NCI-H2227 treated with DMSO at 0.1 percent for 48 hours (cell line): Measurements from ENCODE around the gene GPR137.

Source experiments
- DNase-seq: peaks from one replicate; lab custom pipeline; 2025; lab: John Stamatoyannopoulos, UW

Gene GPR137

DNA sequence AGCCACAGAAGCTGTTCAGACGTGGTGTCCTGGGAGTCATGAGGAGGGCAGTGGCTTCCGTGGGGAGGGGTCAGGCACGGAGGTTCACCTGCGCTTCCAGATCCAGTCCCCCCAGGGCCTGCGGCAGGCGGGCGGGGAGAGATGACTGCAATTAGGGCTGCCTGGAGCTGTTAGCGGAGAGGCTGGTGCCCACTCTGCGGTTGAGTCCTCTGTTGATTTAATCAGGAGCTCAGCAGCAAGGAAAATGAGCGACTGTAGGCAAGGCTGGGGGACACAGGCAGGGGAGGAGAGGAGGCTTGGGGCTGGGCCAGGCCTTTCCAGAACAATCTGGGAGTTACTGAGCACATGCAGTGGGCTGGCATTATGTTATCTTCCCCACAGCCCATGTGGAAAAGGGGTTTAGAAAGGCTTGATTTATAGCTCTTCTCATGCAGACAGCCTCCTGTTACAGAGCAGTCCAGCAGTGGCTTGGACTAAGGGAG lies 21.2 kb upstream of the GPR137 start:
- DNase-seq = peak; percentile 28

GRCh38 chr11:64265176-64266160 lies 20.2 kb upstream of the GPR137 start:
- DNase-seq = no peak

- no peak for DNase-seq
These were observed 19.3 kb upstream of the GPR137 start for GRCh38 chr11:64266339-64266738.

DNA sequence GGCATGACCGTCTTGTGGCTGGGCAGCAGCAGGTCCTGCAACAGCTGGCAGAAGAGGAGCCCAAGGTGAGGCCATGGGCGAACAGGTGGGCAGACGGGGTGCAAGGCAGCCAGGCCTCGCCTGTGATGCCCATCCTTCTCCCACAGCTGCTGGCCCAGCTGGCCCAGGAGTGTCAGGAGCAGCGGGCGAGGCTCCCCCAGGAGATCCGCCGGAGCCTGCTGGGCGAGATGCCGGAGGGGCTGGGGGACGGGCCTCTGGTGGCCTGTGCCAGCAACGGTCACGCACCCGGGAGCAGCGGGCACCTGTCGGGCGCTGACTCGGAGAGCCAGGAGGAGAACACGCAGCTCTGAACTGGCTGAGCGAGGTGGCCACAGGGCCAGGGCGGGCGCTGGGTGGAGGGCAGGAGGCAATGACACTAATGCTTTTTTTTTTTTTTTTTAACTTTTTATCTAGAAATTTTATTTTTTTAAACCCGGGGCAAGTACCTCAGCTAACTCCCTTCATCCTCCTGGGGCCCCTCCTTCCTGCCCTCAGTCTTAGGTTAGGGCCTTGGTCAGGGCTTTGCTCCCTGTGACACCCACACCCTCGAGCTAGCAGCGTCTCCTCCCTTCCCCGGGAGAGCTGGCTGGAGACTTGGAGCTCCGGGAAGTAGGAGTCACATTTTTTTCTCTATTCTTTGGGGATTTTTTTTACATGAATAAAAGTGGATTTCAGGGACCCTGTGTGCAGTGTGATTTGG lies 18.3 kb upstream of the GPR137 start:
- DNase-seq = no peak

DNA sequence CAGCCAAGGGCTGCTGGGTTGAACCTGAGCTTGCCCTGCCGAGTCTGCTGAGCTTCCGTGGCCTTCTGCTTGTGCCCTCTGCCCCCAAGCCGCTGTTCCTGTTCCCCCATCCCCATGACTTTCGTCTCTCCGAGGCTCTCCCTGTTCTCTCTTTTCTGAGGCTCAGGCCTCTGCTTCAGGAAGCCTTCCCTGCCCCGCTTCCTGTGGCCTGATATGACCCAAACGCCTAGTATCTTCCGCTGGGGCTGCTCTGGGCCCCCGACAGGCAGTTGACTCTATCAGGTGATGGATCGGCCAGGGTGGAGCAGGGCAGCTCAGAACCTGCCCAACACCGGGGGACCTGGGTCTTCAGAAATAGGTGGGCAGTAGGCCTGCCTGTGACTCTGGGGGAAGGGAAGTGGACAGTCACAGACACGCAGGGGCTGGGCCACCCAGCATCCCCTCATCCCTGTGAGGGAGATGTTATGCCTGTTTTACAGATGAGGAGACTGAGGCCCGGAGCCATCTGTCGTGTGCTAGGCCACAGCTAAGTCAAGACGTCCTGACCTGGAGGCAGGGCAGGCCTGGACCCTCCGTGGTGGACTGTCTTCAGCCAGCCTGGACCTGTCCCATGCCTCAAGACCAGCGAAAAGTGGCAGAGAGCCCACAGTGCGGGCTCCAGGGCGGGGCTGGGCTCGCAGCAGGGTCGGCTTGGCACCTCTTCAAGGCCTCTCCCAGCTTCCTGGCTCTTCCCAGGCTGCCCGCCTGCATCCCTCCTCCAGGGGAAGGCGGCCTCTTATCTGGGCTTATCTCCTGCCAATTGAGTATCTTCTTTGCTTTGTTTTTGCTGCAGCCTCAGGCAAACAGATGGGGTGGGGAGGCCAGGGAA lies 17.4 kb upstream of the GPR137 start:
- DNase-seq = no peak

DNA sequence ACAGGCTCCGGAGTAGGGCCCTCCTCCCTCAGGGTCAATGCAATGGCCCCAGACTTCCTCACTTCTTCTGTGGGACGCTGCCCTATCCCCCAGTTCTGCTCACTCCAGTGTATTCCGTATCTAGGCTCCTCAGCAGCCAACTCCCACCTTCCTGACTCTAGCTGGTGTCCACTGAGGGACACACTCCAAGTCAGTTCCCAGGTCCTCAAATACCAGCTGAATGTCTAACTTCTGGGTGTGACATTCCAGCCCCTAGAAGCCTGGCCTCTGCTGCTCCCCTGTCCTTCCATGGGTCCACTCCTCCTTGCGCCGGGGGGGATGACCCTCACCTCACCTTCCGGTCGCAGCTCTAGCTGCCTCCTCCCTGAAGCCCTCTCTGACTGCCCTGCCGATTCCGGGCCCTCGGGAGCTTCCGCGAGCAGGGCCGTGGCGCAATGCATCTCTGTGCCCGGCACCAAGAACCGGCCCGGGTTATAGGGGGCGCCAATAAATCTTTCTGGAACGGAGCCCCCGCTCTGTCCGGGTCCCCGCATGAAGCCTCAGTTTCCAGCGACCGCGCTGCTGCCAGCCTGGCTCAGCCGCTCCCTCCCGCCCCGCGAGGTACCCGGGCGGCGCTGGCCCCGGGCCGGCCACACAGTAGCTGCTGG lies 16.6 kb upstream of the GPR137 start:
- no peak for DNase-seq

DNA sequence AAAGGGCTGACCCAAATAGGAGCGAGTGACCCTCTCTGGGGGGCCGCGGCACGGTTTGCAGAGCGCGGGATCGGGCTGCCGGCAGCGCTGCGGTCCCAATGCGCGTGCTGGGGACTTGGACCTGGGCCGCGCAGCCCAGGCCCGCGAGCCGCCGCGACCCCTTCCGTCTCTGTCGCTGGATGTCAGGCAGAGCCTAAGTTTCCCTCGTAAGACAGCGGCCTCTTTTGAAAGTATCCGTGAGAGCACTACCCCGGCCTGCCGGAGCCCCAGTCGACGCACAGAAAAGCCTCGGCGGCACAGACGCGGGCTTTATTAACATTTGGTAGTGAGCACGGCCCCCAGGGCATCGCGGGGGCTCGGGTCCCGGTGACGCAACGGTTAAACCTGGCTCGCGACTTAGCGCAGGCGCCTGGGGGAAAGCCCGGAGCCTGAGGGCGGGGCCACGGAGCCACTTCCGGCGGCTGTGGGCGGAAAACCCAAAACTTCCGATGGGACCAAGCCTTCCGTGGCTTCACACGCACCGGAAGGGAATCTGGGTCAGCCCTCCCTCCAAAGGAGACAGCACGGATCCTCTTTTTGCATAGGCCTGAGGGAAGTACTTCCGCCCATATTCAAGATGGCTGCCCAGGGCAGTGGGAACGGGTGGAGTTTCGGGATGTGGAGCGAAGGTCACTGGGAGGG lies 16.0 kb upstream of the GPR137 start:
- peak; percentile 98 for DNase-seq

DNA sequence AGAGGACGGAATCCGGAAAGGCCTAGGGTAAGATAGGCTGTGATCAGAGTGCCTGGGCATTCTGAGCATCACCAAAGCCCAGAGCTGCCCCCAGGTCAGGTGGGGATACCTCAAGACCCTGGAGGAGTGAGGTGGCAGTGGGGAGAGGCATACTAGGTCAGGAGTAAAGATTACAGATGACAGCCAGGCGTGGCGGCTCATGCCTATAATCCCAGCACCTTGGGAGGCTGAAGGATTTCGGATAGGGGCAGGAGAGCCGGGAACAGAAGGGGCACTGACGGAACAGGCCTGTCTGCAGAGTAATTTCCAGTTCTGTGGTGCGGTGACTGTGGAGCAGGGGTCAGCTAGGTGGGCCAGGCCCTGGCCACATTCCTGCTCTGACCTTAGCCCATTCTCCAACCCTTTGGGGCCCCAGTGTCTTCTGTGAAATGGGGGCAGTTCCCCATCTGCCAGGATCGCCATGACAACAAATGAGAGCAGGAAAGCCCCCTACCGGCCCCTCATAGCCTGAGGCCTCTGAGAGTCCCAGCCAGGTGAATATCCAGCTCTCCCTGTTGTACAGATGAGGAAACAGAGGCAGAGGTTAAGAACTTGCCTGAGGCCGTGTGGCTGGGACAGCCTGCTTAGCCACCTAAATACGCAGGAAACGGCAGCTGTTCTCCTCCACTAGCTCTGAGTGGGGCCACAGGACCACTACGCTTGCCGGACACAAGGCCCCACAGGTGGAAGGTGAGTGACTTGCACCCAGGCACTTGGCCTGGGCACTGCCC lies 10.4 kb upstream of the GPR137 start:
- DNase-seq = no peak

DNA sequence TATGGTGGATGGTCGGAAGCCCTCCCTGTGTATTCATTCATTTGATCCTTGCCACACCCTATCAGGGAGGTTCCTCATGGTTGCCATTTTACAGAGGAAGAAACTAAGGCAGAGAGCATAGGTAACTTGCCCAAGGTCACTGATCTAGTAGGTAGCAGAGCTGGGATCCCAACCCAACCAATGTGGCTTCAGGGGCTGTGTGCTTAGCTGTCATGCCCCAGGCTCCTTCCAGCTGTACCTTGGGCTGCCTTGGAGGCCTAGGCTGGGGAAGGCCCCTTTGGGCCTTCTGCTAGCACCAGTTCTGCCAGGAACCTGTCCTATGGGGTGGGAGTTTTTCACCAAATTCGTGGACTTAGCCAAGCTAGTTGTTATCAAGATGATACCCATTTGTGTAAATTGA lies 9.8 kb upstream of the GPR137 start:
- DNase-seq = no peak

DNA sequence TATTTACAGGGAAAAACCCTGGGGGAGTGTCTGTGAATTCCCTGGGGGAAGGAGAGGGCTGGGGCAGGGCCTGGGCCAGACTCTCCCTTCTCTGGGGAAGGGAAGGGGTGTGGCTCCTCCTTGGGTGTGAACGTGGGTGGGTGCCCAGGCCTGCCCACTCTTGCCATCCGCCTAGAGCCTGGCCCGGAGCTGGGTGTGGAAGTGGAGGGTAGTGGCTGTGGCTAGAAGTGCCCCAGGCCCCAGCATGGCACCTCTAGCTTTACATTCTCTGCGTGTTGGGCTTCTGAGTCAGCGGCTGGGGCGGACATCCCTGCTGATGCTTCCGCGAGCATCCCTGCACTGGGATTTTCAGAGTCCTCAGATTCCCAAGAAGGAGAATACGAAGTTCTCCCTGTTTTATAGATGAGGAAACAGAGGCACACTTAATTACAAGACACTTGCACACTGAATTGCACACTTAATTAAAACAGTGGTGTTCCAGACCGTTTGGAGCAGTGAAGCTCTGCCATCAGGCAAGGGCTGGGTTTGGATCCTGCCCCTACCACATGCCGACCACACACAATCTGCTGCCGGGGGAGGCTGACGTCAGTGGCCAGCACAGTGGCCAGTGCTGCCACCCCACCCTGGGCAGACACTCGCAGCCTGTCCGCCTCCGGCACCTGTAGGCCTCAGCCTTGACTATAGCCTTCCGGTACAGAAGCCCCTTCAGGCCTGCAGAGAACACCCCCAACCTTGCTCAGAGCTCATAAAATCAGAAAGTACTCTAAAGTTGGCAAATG lies 8.8 kb upstream of the GPR137 start:
- DNase-seq = no peak

DNA sequence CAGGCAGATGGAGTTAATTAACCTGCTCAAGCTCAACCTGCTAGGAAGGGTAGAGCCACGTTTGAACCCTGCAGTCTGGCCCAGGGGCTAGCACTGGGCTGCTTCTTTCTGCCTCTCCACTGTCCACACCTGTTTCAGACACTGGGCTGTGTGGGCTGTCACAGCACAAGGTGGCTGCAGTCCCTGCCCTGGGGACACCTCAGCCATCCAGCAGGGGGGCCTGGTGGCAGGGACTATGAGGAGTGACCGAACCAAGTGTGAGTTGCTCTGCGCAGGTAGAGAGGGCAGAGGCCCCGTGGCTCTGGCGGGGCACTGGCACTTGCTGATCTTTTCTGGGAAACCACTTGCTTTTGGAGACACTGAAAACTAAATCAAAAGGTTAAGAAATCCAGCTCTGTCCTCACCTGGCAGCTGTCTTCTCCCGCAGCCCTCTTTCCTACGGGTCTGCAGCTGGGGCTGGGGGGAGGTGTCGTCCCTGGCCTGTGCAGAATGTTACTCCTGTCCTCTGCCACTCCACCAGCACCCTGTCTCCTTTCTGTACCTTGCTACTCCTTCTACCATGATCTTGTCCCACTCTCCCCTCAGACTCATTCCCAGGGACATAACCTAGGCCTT lies 7.0 kb upstream of the GPR137 start:
- DNase-seq = no peak

GRCh38 chr11:64281957-64282770 lies 3.5 kb upstream of the GPR137 start:
- no peak for DNase-seq

DNA sequence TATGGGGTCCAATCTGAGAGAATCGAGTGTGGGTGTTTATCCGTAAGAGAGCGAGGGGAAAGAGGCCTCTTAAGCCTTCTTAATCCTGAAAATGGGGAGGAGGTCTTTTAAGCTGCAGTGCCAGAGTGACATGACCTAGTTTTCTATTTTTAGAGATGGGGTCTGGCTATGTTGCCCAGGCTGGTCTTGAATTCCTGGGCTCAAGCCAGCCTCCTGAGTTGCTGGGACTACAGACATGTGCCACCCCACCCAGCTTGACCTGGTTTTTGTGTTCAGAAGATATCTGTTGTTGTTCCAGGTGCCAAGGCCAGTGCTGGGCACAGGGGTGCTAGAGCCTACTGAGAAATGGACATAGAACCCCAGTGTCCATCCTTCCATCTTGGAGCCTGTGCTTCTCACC lies 2.6 kb upstream of the GPR137 start:
- DNase-seq = no peak

- DNase-seq = peak; percentile 89
These were observed 1.3 kb upstream of the GPR137 start, which contains the start of gene BAD for GRCh38 chr11:64284048-64284961. Gene BAD (minus strand): TSS chr11:64284665. CDS start chr11:64284368, 297 bp downstream.

DNA sequence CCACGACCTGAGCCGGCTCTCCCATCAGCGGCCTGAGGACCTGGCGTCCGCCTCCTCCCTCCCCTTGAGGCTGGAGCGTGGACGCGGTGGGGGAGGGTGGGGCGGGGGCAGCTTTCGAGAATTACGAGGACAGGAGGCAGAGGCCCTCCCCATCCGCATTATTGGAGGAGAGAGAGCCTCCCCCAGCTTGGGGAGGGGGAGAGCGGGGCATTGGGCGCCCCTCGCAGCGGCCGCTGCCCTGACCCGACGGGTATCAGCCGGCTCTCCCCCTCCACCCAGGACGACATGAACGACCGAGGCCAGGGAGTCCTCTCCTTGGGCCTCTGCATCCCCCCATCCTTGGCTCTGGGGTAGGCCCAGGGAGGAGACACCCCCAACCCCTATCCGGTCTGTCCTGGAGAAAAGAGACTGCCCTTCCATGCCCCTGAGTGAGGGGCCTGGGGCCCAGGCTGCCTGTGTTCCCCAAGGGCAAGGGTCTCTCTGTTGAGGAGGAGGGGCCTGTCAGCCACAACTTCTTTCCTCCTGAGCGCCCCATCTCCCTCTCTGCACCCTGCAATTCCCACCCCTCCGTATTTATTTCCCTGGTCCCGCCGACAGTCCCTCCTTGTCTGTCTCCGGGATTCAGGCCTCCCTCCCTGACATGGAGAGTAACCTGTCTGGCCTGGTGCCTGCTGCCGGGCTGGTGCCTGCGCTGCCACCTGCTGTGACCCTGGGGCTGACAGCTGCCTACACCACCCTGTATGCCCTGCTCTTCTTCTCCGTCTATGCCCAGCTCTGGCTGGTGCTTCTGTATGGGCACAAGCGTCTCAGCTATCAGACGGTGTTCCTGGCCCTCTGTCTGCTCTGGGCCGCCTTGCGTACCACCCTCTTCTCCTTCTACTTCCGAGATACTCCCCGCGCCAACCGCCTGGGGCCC lies 495 bp downstream of the GPR137 start:
- no peak for DNase-seq

GRCh38 chr11:64286801-64287159 lies 1.1 kb downstream of the GPR137 start:
- DNase-seq = no peak
